HEK293 (cell line): ENCODE data around the gene HSPB2.

Experiments
- BCL11B ChIP-seq: fragments of 450-650 bp; formaldehyde crosslinking; IDR thresholded peaks from 2 replicates; pipeline ENCODE4 v1.5.1; 2016; ENCODE audit warnings: low read depth, missing biosample characterization, missing genetic modification characterization
- GFI1B ChIP-seq: fragments of 450-650 bp; formaldehyde crosslinking; IDR thresholded peaks from 2 replicates; pipeline ENCODE4 v1.5.1; 2016; ENCODE audit warnings: missing biosample characterization, missing genetic modification characterization
- GLI2 ChIP-seq: fragments of 450-650 bp; formaldehyde crosslinking; IDR thresholded peaks from 2 replicates; pipeline ENCODE4; 2017; ENCODE audit warnings: missing biosample characterization, missing genetic modification characterization, low read depth, borderline replicate concordance
- GLI4 ChIP-seq: fragments of 450-650 bp; formaldehyde crosslinking; IDR thresholded peaks from 2 replicates; pipeline ENCODE4 v1.5.1; 2016; ENCODE audit warnings: missing biosample characterization, missing genetic modification characterization
- GLIS2 ChIP-seq: fragments of 450-650 bp; formaldehyde crosslinking; IDR thresholded peaks from 2 replicates; pipeline ENCODE4 v1.5.1; 2016; ENCODE audit warnings: missing biosample characterization, missing genetic modification characterization
- RBAK ChIP-seq: fragments of 450-650 bp; formaldehyde crosslinking; IDR thresholded peaks from 2 replicates; pipeline ENCODE4 v1.5.1; 2016; ENCODE audit warnings: missing biosample characterization, missing genetic modification characterization
- TCF7L2 ChIP-seq: IDR thresholded peaks from 2 replicates; pipeline ENCODE4 v1.6.1; 2011; ENCODE audit warnings: low read depth, mild to moderate bottlenecking, inconsistent platforms, low read length, moderate library complexity, borderline replicate concordance
- ZBTB21 ChIP-seq: fragments of 450-650 bp; formaldehyde crosslinking; IDR thresholded peaks from 2 replicates; pipeline ENCODE4 v1.5.1; 2017; ENCODE audit warnings: missing biosample characterization, missing genetic modification characterization
- ZIC2 ChIP-seq: fragments of 450-650 bp; formaldehyde crosslinking; IDR thresholded peaks from 2 replicates; pipeline ENCODE4 v1.5.1; 2016; ENCODE audit warnings: missing biosample characterization, missing genetic modification characterization
- ZNF112 ChIP-seq: fragments of 450-650 bp; formaldehyde crosslinking; IDR thresholded peaks from 2 replicates; pipeline ENCODE4 v1.5.0; 2017; ENCODE audit warnings: missing biosample characterization, missing genetic modification characterization
- ZNF121 ChIP-seq: fragments of 450-650 bp; formaldehyde crosslinking; IDR thresholded peaks from 2 replicates; pipeline ENCODE4 v1.5.1; 2016; ENCODE audit warnings: missing biosample characterization, missing genetic modification characterization
- ZNF133 ChIP-seq: fragments of 450-650 bp; formaldehyde crosslinking; IDR thresholded peaks from 2 replicates; pipeline ENCODE4 v1.5.1; 2016; ENCODE audit warnings: missing biosample characterization, missing genetic modification characterization
- ZNF138 ChIP-seq: fragments of 450-650 bp; formaldehyde crosslinking; IDR thresholded peaks from 2 replicates; pipeline ENCODE4 v1.5.1; 2016; ENCODE audit warnings: missing biosample characterization, missing genetic modification characterization, borderline replicate concordance
- ZNF140 ChIP-seq: fragments of 450-650 bp; formaldehyde crosslinking; IDR thresholded peaks from 2 replicates; pipeline ENCODE4 v1.5.1; 2016; ENCODE audit warnings: missing biosample characterization, missing genetic modification characterization
- ZNF157 ChIP-seq: fragments of 450-650 bp; formaldehyde crosslinking; IDR thresholded peaks from 2 replicates; pipeline ENCODE4 v1.5.1; 2016; ENCODE audit warnings: missing biosample characterization, missing genetic modification characterization
- ZNF174 ChIP-seq: fragments of 450-650 bp; formaldehyde crosslinking; IDR thresholded peaks from 2 replicates; pipeline ENCODE4 v1.5.0; 2017; ENCODE audit warnings: missing biosample characterization, mild to moderate bottlenecking, missing genetic modification characterization
- ZNF19 ChIP-seq: fragments of 450-650 bp; formaldehyde crosslinking; IDR thresholded peaks from 2 replicates; pipeline ENCODE4; 2016; ENCODE audit warnings: missing biosample characterization, missing genetic modification characterization, low read depth
- ZNF239 ChIP-seq: fragments of 450-650 bp; formaldehyde crosslinking; IDR thresholded peaks from 2 replicates; pipeline ENCODE4 v1.5.1; 2016; ENCODE audit warnings: missing biosample characterization, missing genetic modification characterization
- ZNF302 ChIP-seq: fragments of 450-650 bp; formaldehyde crosslinking; IDR thresholded peaks from 2 replicates; pipeline ENCODE4 v1.5.1; 2016; ENCODE audit warnings: missing biosample characterization, missing genetic modification characterization, low read depth
- ZNF354C ChIP-seq: fragments of 450-650 bp; formaldehyde crosslinking; IDR thresholded peaks from 2 replicates; pipeline ENCODE4 v1.5.1; 2016; ENCODE audit warnings: missing biosample characterization, missing genetic modification characterization, low read depth, borderline replicate concordance
- ZNF600 ChIP-seq: fragments of 450-650 bp; formaldehyde crosslinking; IDR thresholded peaks from 2 replicates; pipeline ENCODE4 v1.5.1; 2016; ENCODE audit warnings: missing biosample characterization, missing genetic modification characterization
- ZNF626 ChIP-seq: fragments of 450-650 bp; sonication (Bioruptor Pico); formaldehyde crosslinking; IDR thresholded peaks from 2 replicates; pipeline ENCODE4 v1.5.1; 2018; ENCODE audit warnings: missing biosample characterization, missing genetic modification characterization, inconsistent platforms
- ZNF629 ChIP-seq: fragments of 450-650 bp; formaldehyde crosslinking; IDR thresholded peaks from 2 replicates; pipeline ENCODE4 v1.5.1; 2017; ENCODE audit warnings: missing biosample characterization, missing genetic modification characterization
- ZNF707 ChIP-seq: fragments of 450-650 bp; formaldehyde crosslinking; IDR thresholded peaks from 2 replicates; pipeline ENCODE4 v1.5.1; 2016; ENCODE audit warnings: missing biosample characterization, missing genetic modification characterization
- ZNF747 ChIP-seq: fragments of 450-650 bp; formaldehyde crosslinking; IDR thresholded peaks from 2 replicates; pipeline ENCODE4 v1.5.1; 2016; ENCODE audit warnings: missing biosample characterization, missing genetic modification characterization
- ZNF777 ChIP-seq: fragments of 450-650 bp; formaldehyde crosslinking; IDR thresholded peaks from 2 replicates; pipeline ENCODE4 v1.5.1; 2017; ENCODE audit warnings: missing biosample characterization, missing genetic modification characterization, borderline replicate concordance
- ZNF791 ChIP-seq: fragments of 450-650 bp; formaldehyde crosslinking; IDR thresholded peaks from 2 replicates; pipeline ENCODE4 v1.5.1; 2016; ENCODE audit warnings: missing biosample characterization, missing genetic modification characterization
- TF ChIP-seq, protein P1 (sequence below): fragments of 450-650 bp; formaldehyde crosslinking; IDR thresholded peaks from 2 replicates; pipeline ENCODE4 v1.5.1; 2016; ENCODE audit warnings: missing biosample characterization, missing genetic modification characterization
- TF ChIP-seq, protein P2 (sequence below): fragments of 450-650 bp; formaldehyde crosslinking; IDR thresholded peaks from 2 replicates; pipeline ENCODE4 v1.5.1; 2016; ENCODE audit warnings: missing biosample characterization, missing genetic modification characterization
- TF ChIP-seq, protein P3 (sequence below): fragments of 450-650 bp; formaldehyde crosslinking; IDR thresholded peaks from 2 replicates; pipeline ENCODE4 v1.5.1; 2016; ENCODE audit warnings: missing biosample characterization, missing genetic modification characterization
- TF ChIP-seq, protein P4 (sequence below): IDR thresholded peaks from 2 replicates; pipeline ENCODE4 v1.6.1; 2011; ENCODE audit warnings: mild to moderate bottlenecking, low read depth, low read length, borderline replicate concordance
- TF ChIP-seq, protein P5 (sequence below): fragments of 450-650 bp; formaldehyde crosslinking; IDR thresholded peaks from 2 replicates; pipeline ENCODE4 v1.5.1; 2016; ENCODE audit warnings: missing biosample characterization, missing genetic modification characterization

HSPB2 gene

DNA sequence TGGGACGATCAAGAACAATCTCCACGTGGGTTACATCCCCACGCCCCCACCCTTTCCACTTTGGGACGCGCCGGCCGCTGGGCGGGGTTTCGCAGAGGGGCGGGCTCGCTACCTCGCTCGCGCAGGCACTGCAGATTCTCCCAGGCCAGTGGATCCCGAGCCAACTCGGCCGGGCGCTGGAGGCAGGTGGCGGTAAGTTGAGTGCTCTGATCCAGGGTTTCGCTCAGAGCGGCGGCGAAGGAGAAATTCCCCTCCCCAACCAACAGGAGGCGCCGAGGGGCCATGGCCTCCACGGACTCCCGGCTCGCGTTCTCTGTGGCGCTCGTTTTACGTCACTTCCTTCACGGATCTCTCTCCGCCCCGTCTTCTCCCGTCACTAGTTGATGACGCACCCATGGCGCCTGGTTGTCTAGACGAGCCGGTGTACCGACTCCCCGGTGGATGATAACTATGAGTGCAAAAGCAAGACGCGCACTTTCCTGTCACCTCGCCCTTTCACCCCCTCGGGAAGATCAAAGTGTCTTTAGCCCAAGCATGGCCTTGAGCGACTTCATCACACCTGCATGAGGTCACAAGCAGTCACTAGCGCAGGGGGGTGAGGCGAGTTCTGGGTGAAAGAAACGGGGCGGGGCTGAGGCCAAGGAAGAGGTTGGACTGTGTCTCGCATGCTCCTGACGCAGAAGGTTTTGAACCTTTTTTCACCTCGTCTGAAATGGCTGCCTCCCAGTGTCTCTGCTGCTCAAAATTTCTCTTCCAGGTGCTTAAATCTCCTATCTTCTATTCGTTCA is 33.5 kb upstream of the HSPB2 start, which contains the start of the genes CFAP68 and FDXACB1 (continued):
- TF ChIP-seq ZNF174 (tag by site-specific recombination) (no peak), ZNF302 (no peak), ZNF133 (tag by site-specific recombination) (no peak), ZNF747 (tag by site-specific recombination) (no peak), TCF7L2 (peak; percentile 98), ZBTB21 (peak; percentile 99), GLI4 (tag by site-specific recombination) (no peak), ZNF600 (tag by site-specific recombination) (peak; percentile 28; the same call in 1 of the 2 replicates), GLIS2 (peak; percentile 53), ZNF629 (tag by site-specific recombination) (peak; percentile 100), ZNF157 (tag by site-specific recombination) (no peak), BCL11B (tag by site-specific recombination) (no peak), ZNF707 (no peak), ZNF112 (tag by site-specific recombination) (no peak), ZNF19 (tag by site-specific recombination) (no peak), ZNF777 (no peak), ZNF791 (no peak), GFI1B (no peak), ZNF354C (tag by site-specific recombination) (no peak), ZNF626 (no peak), ZNF138 (tag by site-specific recombination) (no peak), RBAK (no peak), GLI2 (tag by site-specific recombination) (no peak), ZNF140 (no peak), ZIC2 (tag by site-specific recombination) (0 out of 2 replicates have a peak, but pooled peaks have one; percentile 23), ZNF121 (tag by site-specific recombination) (no peak), ZNF239 (tag by site-specific recombination) (no peak)
- TF ChIP-seq, protein P1, sequence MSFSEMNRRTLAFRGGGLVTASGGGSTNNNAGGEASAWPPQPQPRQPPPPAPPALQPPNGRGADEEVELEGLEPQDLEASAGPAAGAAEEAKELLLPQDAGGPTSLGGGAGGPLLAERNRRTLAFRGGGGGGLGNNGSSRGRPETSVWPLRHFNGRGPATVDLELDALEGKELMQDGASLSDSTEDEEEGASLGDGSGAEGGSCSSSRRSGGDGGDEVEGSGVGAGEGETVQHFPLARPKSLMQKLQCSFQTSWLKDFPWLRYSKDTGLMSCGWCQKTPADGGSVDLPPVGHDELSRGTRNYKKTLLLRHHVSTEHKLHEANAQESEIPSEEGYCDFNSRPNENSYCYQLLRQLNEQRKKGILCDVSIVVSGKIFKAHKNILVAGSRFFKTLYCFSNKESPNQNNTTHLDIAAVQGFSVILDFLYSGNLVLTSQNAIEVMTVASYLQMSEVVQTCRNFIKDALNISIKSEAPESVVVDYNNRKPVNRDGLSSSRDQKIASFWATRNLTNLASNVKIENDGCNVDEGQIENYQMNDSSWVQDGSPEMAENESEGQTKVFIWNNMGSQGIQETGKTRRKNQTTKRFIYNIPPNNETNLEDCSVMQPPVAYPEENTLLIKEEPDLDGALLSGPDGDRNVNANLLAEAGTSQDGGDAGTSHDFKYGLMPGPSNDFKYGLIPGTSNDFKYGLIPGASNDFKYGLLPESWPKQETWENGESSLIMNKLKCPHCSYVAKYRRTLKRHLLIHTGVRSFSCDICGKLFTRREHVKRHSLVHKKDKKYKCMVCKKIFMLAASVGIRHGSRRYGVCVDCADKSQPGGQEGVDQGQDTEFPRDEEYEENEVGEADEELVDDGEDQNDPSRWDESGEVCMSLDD (tag by site-specific recombination) = 0 out of 2 replicates have a peak, but pooled peaks have one; percentile 25
- TF ChIP-seq, protein P2, sequence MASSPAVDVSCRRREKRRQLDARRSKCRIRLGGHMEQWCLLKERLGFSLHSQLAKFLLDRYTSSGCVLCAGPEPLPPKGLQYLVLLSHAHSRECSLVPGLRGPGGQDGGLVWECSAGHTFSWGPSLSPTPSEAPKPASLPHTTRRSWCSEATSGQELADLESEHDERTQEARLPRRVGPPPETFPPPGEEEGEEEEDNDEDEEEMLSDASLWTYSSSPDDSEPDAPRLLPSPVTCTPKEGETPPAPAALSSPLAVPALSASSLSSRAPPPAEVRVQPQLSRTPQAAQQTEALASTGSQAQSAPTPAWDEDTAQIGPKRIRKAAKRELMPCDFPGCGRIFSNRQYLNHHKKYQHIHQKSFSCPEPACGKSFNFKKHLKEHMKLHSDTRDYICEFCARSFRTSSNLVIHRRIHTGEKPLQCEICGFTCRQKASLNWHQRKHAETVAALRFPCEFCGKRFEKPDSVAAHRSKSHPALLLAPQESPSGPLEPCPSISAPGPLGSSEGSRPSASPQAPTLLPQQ = no peak; the same call in 1 of the 2 replicates
- TF ChIP-seq, protein P3, sequence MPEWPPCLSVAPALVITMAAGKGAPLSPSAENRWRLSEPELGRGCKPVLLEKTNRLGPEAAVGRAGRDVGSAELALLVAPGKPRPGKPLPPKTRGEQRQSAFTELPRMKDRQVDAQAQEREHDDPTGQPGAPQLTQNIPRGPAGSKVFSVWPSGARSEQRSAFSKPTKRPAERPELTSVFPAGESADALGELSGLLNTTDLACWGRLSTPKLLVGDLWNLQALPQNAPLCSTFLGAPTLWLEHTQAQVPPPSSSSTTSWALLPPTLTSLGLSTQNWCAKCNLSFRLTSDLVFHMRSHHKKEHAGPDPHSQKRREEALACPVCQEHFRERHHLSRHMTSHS = no peak
- TF ChIP-seq, protein P4, sequence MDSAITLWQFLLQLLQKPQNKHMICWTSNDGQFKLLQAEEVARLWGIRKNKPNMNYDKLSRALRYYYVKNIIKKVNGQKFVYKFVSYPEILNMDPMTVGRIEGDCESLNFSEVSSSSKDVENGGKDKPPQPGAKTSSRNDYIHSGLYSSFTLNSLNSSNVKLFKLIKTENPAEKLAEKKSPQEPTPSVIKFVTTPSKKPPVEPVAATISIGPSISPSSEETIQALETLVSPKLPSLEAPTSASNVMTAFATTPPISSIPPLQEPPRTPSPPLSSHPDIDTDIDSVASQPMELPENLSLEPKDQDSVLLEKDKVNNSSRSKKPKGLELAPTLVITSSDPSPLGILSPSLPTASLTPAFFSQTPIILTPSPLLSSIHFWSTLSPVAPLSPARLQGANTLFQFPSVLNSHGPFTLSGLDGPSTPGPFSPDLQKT = no peak
- TF ChIP-seq, protein P5, sequence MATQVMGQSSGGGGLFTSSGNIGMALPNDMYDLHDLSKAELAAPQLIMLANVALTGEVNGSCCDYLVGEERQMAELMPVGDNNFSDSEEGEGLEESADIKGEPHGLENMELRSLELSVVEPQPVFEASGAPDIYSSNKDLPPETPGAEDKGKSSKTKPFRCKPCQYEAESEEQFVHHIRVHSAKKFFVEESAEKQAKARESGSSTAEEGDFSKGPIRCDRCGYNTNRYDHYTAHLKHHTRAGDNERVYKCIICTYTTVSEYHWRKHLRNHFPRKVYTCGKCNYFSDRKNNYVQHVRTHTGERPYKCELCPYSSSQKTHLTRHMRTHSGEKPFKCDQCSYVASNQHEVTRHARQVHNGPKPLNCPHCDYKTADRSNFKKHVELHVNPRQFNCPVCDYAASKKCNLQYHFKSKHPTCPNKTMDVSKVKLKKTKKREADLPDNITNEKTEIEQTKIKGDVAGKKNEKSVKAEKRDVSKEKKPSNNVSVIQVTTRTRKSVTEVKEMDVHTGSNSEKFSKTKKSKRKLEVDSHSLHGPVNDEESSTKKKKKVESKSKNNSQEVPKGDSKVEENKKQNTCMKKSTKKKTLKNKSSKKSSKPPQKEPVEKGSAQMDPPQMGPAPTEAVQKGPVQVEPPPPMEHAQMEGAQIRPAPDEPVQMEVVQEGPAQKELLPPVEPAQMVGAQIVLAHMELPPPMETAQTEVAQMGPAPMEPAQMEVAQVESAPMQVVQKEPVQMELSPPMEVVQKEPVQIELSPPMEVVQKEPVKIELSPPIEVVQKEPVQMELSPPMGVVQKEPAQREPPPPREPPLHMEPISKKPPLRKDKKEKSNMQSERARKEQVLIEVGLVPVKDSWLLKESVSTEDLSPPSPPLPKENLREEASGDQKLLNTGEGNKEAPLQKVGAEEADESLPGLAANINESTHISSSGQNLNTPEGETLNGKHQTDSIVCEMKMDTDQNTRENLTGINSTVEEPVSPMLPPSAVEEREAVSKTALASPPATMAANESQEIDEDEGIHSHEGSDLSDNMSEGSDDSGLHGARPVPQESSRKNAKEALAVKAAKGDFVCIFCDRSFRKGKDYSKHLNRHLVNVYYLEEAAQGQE = no peak
